Measurements from ENCODE around the gene ACTR2.
A peak's percentile ranks its signal among the peaks of the same experiment; 100 is the strongest.
"Not testable (repeated sequence)": the region's sequence is repeated elsewhere in the genome, so short reads cannot be mapped to it uniquely, and the experiment has no call there.

ACTR2 gene

GRCh38 chr2:65252640-65253039 is 25.0 kb downstream of the ACTR2 start:
- no peak overlapping the region for H3K4me3 ChIP-seq (replicated peaks in 1 of 2; ENCODE audit: low read depth in 2 of 2, low read length in 2 of 2)
- DNase-seq (ENCODE audit: low read depth in 2 of 2): no peak
- no peak for TF ChIP-seq CTCF (IDR thresholded peaks at IDR 0.05; ENCODE audit: low read depth, low read length)

GRCh38 chr2:65255356-65255755 is 27.7 kb downstream of the ACTR2 start:
- H3K4me3 ChIP-seq (replicated peaks in 1 of 2; ENCODE audit: low read depth in 2 of 2, low read length in 2 of 2): no peak overlapping the region
- no peak for DNase-seq (ENCODE audit: low read depth in 2 of 2)
- no peak for TF ChIP-seq CTCF (IDR thresholded peaks at IDR 0.05; ENCODE audit: low read depth, low read length)

- TF ChIP-seq CTCF (IDR thresholded peaks at IDR 0.05; ENCODE audit: low read depth, low read length): no peak
- no peak overlapping the region for H3K4me3 ChIP-seq (replicated peaks in 1 of 2; ENCODE audit: low read depth in 2 of 2, low read length in 2 of 2)
- DNase-seq (ENCODE audit: low read depth in 2 of 2): no peak
Measured at GRCh38 chr2:65256054-65256453, 28.4 kb downstream of the ACTR2 start.

DNA sequence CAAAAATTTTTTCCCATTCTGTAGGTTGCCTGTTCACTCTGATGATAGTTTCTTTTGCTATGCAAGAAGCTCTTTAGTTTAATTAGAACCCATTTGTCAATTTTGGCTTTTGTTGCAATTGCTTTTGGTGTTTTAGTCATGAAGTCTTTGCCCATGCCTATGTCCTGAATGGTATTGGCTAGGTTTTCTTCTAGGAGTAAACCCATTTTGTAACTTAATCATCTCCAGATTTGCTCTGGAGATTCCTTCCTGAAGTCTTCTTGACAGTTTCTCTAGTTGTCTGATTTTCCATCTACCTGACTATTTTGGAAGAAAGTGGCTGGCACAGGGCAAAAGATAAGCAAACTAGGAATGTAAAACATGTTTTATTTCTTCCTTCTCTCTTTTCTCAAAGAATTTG is 30.2 kb downstream of the ACTR2 start:
- DNase-seq (ENCODE audit: low read depth in 2 of 2); H3K4me3 ChIP-seq (replicated peaks in 1 of 2; ENCODE audit: low read depth in 2 of 2, low read length in 2 of 2): not testable (repeated sequence)

GRCh38 chr2:65261676-65262075 is 34.0 kb downstream of the ACTR2 start:
- no peak overlapping the region for H3K4me3 ChIP-seq (replicated peaks in 1 of 2; ENCODE audit: low read depth in 2 of 2, low read length in 2 of 2)
- TF ChIP-seq CTCF (IDR thresholded peaks at IDR 0.05; ENCODE audit: low read depth, low read length): no peak
- peak in 1 of 2 donors; percentile 20 for DNase-seq (ENCODE audit: low read depth in 2 of 2)

GRCh38 chr2:65263262-65263661 is 35.6 kb downstream of the ACTR2 start:
- no peak for TF ChIP-seq CTCF (IDR thresholded peaks at IDR 0.05; ENCODE audit: low read depth, low read length)
- no peak overlapping the region for H3K4me3 ChIP-seq (replicated peaks in 1 of 2; ENCODE audit: low read depth in 2 of 2, low read length in 2 of 2)
- peak in 1 of 2 donors; percentile 23 for DNase-seq (ENCODE audit: low read depth in 2 of 2)

DNA sequence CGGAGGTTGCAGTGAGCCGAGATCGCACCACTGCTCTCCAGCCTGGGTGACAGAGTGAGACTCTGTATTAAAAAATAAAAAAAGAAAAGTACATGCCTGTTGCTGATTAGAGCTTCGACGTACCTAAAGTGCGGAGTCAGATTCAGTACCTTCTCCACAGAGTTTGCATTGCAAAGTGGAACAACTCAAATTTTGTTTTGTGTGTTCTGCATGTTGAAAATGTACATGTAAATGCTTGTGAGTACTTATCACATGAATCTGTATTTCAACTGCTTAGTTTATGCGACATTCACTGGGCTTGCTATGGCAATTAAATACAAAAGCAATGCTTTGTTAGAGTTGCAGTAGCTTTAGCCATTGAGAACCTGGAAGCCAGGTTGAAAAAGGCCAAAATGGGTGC is 36.4 kb downstream of the ACTR2 start:
- no peak for DNase-seq (ENCODE audit: low read depth in 2 of 2)
- no peak overlapping the region for H3K4me3 ChIP-seq (replicated peaks in 1 of 2; ENCODE audit: low read depth in 2 of 2, low read length in 2 of 2)
- no peak for TF ChIP-seq CTCF (IDR thresholded peaks at IDR 0.05; ENCODE audit: low read depth, low read length)
